HG02884 (cell line): ENCODE results near the gene AGAP3.

Source experiments
- ATAC-seq: cut with Tn5 transposase; IDR thresholded peaks from one replicate; pipeline ENCODE4 v1.9.1; 2021; ENCODE audit warnings: mild to moderate bottlenecking, moderate library complexity; ENCODE audit not compliant: unreplicated experiment

The AGAP3 gene

GRCh38 chr7:151057989-151058780 is 28.1 kb upstream of the AGAP3 start:
- ATAC-seq: peak; percentile 92

- no peak for ATAC-seq
Observed at GRCh38 chr7:151058781-151059366, 27.4 kb upstream of the AGAP3 start.

GRCh38 chr7:151059367-151060112 is 26.7 kb upstream of the AGAP3 start, which contains the start of gene SLC4A2:
Gene SLC4A2 (plus strand): TSS chr7:151059589. CDS start chr7:151061988, 2,399 bp downstream.
- no peak for ATAC-seq

GRCh38 chr7:151060113-151060415 is 26.2 kb upstream of the AGAP3 start:
- no peak for ATAC-seq

GRCh38 chr7:151060416-151061212 is 25.7 kb upstream of the AGAP3 start:
- ATAC-seq: no peak

GRCh38 chr7:151061213-151062110 is 24.8 kb upstream of the AGAP3 start:
- no peak for ATAC-seq

GRCh38 chr7:151062111-151062398 is 24.2 kb upstream of the AGAP3 start:
- no peak for ATAC-seq

- ATAC-seq: no peak
Observed at GRCh38 chr7:151062399-151063211, 23.7 kb upstream of the AGAP3 start.

- no peak for ATAC-seq
Observed at GRCh38 chr7:151063212-151063561, 23.1 kb upstream of the AGAP3 start.

GRCh38 chr7:151064454-151064853 is 21.8 kb upstream of the AGAP3 start:
- no peak for ATAC-seq

- no peak for ATAC-seq
Observed at GRCh38 chr7:151064993-151065392, 21.3 kb upstream of the AGAP3 start.

- ATAC-seq: no peak
Observed at GRCh38 chr7:151065516-151065915, 20.8 kb upstream of the AGAP3 start.

- ATAC-seq: no peak
Observed at GRCh38 chr7:151066273-151066974, 19.9 kb upstream of the AGAP3 start.

GRCh38 chr7:151068069-151068773 is 18.1 kb upstream of the AGAP3 start:
- ATAC-seq: no peak

- ATAC-seq: no peak
Observed at GRCh38 chr7:151069841-151070573, 16.3 kb upstream of the AGAP3 start.

GRCh38 chr7:151070574-151070960 is 15.7 kb upstream of the AGAP3 start:
- ATAC-seq: no peak

- no peak for ATAC-seq
Observed at GRCh38 chr7:151071032-151071866, 15.0 kb upstream of the AGAP3 start.
